ENCODE results near the gene CTXND1.

- TF ChIP-seq GTF2F1 (IDR thresholded peaks at IDR 0.05; ENCODE audit: low read length) = no peak
- no peak for TF ChIP-seq HOXA3 (CRISPR knock-in tag; IDR thresholded peaks at IDR 0.05)
- TF ChIP-seq KAT7 (CRISPR knock-in tag; IDR thresholded peaks at IDR 0.05; ENCODE audit: borderline replicate concordance) = no peak
- no peak for TF ChIP-seq CTCF (CRISPR knock-in tag; IDR thresholded peaks at IDR 0.05)
- no peak for TF ChIP-seq NR3C1 (CRISPR knock-in tag; IDR thresholded peaks at IDR 0.05)
Measured at GRCh38 chr15:80250614-80251427, 1.2 kb downstream of the CTXND1 start.

Data from HepG2 (cell line).